ENCODE results near the gene GLDN. TPM values are rescaled to one million over a fixed set of nuclear protein-coding genes. Genes with fewer than 3 reads are reported as not detected.

Gene GLDN
- total RNA-seq, 1 experiment from 2014 or later = 0.57 TPM

DNA sequence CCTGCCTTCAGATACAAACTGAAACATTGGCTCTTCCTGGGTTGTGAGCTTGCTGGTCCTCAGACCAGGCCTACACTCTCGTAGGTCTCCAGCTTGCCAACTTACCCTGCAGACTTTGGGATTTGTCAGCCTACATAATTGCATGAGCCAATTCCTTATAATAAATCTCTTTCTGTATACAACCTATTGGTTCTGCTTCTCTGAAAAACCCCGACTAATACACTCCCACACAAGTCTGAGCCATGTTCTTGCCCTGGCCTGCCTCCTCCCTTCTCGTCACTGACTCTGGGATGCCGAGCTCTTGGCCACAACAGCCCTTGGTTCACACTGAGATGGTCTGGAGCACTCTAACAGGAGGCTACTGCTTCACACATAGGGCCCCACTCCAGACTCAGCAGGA lies 12.5 kb upstream of the GLDN start:
- TF ChIP-seq, protein P1, sequence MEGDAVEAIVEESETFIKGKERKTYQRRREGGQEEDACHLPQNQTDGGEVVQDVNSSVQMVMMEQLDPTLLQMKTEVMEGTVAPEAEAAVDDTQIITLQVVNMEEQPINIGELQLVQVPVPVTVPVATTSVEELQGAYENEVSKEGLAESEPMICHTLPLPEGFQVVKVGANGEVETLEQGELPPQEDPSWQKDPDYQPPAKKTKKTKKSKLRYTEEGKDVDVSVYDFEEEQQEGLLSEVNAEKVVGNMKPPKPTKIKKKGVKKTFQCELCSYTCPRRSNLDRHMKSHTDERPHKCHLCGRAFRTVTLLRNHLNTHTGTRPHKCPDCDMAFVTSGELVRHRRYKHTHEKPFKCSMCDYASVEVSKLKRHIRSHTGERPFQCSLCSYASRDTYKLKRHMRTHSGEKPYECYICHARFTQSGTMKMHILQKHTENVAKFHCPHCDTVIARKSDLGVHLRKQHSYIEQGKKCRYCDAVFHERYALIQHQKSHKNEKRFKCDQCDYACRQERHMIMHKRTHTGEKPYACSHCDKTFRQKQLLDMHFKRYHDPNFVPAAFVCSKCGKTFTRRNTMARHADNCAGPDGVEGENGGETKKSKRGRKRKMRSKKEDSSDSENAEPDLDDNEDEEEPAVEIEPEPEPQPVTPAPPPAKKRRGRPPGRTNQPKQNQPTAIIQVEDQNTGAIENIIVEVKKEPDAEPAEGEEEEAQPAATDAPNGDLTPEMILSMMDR (IDR thresholded peaks at IDR 0.05) = no peak
- TF ChIP-seq POLR2AphosphoS5 (IDR thresholded peaks at IDR 0.05; ENCODE audit: low read depth, low read length) (no peak), REST (IDR thresholded peaks at IDR 0.05; ENCODE audit: insufficient read depth in 1 of 2, low read depth in 2 of 2, low read length in 1 of 2) (no peak), SIN3A (IDR thresholded peaks at IDR 0.05; ENCODE audit: borderline replicate concordance, insufficient read depth, low read depth, low read length) (no peak), TCF7L2 (IDR thresholded peaks at IDR 0.05; ENCODE audit: low read depth, low read length) (no peak)
- in situ Hi-C loops (cut with HindIII; ENCODE audit: low pct_unique_long_range_greater_than_20kb, low sequenced_read_pairs) = no loop called here
- BruUV-seq (replicated peaks) = no TSS peak
- H3K4me1 ChIP-seq (ENCODE audit: control insufficient read depth, insufficient read depth, low read length) = no peaks in the 10 kb centered on the region
- ChIA-PET POLR2A (no interaction called here), CTCF (no interaction called here)
- intact Hi-C loops (cut with micrococcal nuclease; ENCODE audit: unreplicated experiment) = no loop called here
- H3K27me3 ChIP-seq (ENCODE audit: control insufficient read depth, insufficient read depth, low read length) = peaks cover 14% of the 10 kb centered on the region
- H3K27ac ChIP-seq (ENCODE audit: low read length) = no peak overlapping the region
- no peaks in the 10 kb centered on the region for H3K36me3 ChIP-seq (ENCODE audit: control insufficient read depth, insufficient read depth, low read length)
- H3K9me3 ChIP-seq (ENCODE audit: control insufficient read depth, insufficient read depth, low read depth, low read length) = no peaks in the 10 kb centered on the region
- H3K4me3 ChIP-seq (ENCODE audit: low read depth in 2 of 2, low read length in 2 of 2) = no peak overlapping the region
- no peak for ATAC-seq
- no peak for DNase-seq (ENCODE audit: low read depth, low spot score)

- TF ChIP-seq, protein P1 (IDR thresholded peaks at IDR 0.05) = no peak
- TF ChIP-seq SIN3A (IDR thresholded peaks at IDR 0.05; ENCODE audit: borderline replicate concordance, insufficient read depth, low read depth, low read length) = no peak
- no peak overlapping the region for H3K27ac ChIP-seq (ENCODE audit: low read length)
- no peak overlapping the region for H3K4me3 ChIP-seq (ENCODE audit: low read depth in 2 of 2, low read length in 2 of 2)
- H3K27me3 ChIP-seq (ENCODE audit: control insufficient read depth, insufficient read depth, low read length) = peaks cover 13% of the 10 kb centered on the region
- ChIA-PET CTCF (no interaction called here), POLR2A (no interaction called here)
- in situ Hi-C loops (cut with HindIII; ENCODE audit: low pct_unique_long_range_greater_than_20kb, low sequenced_read_pairs) = no loop called here
- no peaks in the 10 kb centered on the region for H3K4me1 ChIP-seq (ENCODE audit: control insufficient read depth, insufficient read depth, low read length)
- H3K9me3 ChIP-seq (ENCODE audit: control insufficient read depth, insufficient read depth, low read depth, low read length) = no peaks in the 10 kb centered on the region
- no TSS peak for BruUV-seq (replicated peaks)
- no peaks in the 10 kb centered on the region for H3K36me3 ChIP-seq (ENCODE audit: control insufficient read depth, insufficient read depth, low read length)
- intact Hi-C loops (cut with micrococcal nuclease; ENCODE audit: unreplicated experiment) = no loop called here
- DNase-seq (ENCODE audit: low read depth, low spot score) (no peak), ATAC-seq (no peak)
Observed at GRCh38 chr15:51331141-51331540, 10.3 kb upstream of the GLDN start.
